Measurements from ENCODE around the gene TMIGD3.
"Not testable (repeated sequence)": the region's sequence is repeated elsewhere in the genome, so short reads cannot be mapped to it uniquely, and the experiment has no call there.

The TMIGD3 gene

GRCh38 chr1:111503585-111504060 lies at the start of gene TMIGD3, which contains the start of gene ADORA3:
TMIGD3 (minus strand) TSS chr1:111503633; CDS start chr1:111503354, 279 bp downstream.
ADORA3 (minus strand) TSS chr1:111503633; CDS start chr1:111503354, 279 bp downstream.
- no peak for DNase-seq (ENCODE audit: low read depth)

- no peak for DNase-seq (ENCODE audit: low read depth)
These were observed 49.8 kb upstream of the TMIGD3 start for GRCh38 chr1:111553196-111553595.

GRCh38 chr1:111552587-111552986 lies 49.2 kb upstream of the TMIGD3 start:
- DNase-seq (ENCODE audit: low read depth) = no peak

GRCh38 chr1:111551623-111552411 lies 48.4 kb upstream of the TMIGD3 start:
- DNase-seq (ENCODE audit: low read depth) = no peak

- not testable (repeated sequence) for DNase-seq (ENCODE audit: low read depth)
These were observed 44.4 kb upstream of the TMIGD3 start for GRCh38 chr1:111547786-111548185.

GRCh38 chr1:111542187-111542586 lies 38.8 kb upstream of the TMIGD3 start:
- no peak for DNase-seq (ENCODE audit: low read depth)

GRCh38 chr1:111541721-111542120 lies 38.3 kb upstream of the TMIGD3 start:
- DNase-seq (ENCODE audit: low read depth) = no peak

- no peak for DNase-seq (ENCODE audit: low read depth)
These were observed 37.5 kb upstream of the TMIGD3 start for GRCh38 chr1:111540928-111541327.

- DNase-seq (ENCODE audit: low read depth) = no peak
These were observed 35.1 kb upstream of the TMIGD3 start for GRCh38 chr1:111538343-111539025.

GRCh38 chr1:111535256-111536191 lies 32.1 kb upstream of the TMIGD3 start:
- no peak for DNase-seq (ENCODE audit: low read depth)

- no peak for DNase-seq (ENCODE audit: low read depth)
These were observed 16.6 kb upstream of the TMIGD3 start for GRCh38 chr1:111520053-111520452.

- no peak for DNase-seq (ENCODE audit: low read depth)
These were observed 14.2 kb upstream of the TMIGD3 start for GRCh38 chr1:111517469-111518225.

- no peak for DNase-seq (ENCODE audit: low read depth)
These were observed 12.6 kb upstream of the TMIGD3 start for GRCh38 chr1:111516005-111516535.

- DNase-seq (ENCODE audit: low read depth) = no peak
These were observed 12.0 kb upstream of the TMIGD3 start for GRCh38 chr1:111515291-111516004.

GRCh38 chr1:111513410-111514020 lies 10.1 kb upstream of the TMIGD3 start:
- no peak for DNase-seq (ENCODE audit: low read depth)

GRCh38 chr1:111512931-111513330 lies 9.5 kb upstream of the TMIGD3 start:
- DNase-seq (ENCODE audit: low read depth) = no peak

- no peak for DNase-seq (ENCODE audit: low read depth)
These were observed 8.9 kb upstream of the TMIGD3 start for GRCh38 chr1:111512132-111512889.

GRCh38 chr1:111511370-111511769 lies 7.9 kb upstream of the TMIGD3 start:
- DNase-seq (ENCODE audit: low read depth) = no peak

- DNase-seq (ENCODE audit: low read depth) = no peak
These were observed 6.6 kb upstream of the TMIGD3 start for GRCh38 chr1:111509997-111510375.

All from stimulated activated CD8-positive, alpha-beta memory T cell treated with anti-CD3 and anti-CD28 coated beads, Interleukin-7, amount 100 ng/mL, for 24 hours (primary cell).